ENCODE results near the gene IGSF21.
A peak's percentile ranks its signal among the peaks of the same experiment; 100 is the strongest.
"Not testable (repeated sequence)": the region's sequence is repeated elsewhere in the genome, so short reads cannot be mapped to it uniquely, and the experiment has no call there.

Gene IGSF21

DNA sequence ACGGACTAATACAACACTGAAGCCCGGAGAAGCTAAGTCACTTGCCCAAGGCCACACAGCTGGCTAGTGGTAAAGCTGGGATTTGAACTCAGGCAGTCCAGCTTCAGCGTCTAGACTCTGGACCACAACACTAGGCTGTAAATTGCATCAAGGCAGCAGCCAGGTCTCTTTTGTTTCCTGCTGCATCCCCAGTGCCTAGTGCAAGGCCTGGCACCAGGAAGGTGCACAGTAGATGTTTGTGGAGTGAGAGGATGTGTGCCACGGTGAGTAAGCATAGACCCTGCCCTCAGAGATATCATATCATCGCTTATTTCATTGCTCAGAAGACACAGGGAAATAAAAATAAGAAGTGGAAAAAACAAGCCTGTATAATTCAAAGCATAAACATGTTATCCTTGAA, 40.9 kb downstream of the IGSF21 start:
- no peak for DNase-seq

DNA sequence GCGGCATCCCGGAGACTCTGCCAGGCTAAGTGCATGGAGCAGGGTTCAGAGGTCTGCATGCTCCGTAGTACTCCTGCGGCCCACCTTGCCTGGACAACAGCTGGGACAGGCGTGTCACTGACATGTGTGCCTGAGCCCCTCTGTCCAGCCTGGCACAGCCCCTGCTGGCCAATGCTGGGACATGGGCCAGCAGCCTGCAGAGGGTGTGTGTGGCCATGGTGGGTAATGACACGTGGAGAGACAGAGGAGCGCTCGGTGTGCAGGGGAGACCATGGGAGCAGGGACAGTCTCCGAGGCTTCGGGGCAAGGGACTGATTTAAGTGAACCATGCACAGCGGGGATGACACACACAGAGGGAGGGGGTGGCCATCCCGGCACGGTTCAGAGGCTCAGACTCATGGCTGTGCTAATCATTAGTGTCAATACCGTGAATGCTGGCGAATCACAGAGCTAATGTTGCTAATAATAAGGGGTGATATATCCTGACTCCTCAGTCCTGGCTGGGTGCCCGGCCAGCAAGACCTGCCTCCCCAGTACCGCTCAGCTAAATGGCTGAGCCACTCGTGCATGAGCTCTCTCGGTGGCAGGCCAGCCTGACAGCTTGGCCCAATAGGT, 41.5 kb downstream of the IGSF21 start:
- DNase-seq: peak; percentile 5

DNA sequence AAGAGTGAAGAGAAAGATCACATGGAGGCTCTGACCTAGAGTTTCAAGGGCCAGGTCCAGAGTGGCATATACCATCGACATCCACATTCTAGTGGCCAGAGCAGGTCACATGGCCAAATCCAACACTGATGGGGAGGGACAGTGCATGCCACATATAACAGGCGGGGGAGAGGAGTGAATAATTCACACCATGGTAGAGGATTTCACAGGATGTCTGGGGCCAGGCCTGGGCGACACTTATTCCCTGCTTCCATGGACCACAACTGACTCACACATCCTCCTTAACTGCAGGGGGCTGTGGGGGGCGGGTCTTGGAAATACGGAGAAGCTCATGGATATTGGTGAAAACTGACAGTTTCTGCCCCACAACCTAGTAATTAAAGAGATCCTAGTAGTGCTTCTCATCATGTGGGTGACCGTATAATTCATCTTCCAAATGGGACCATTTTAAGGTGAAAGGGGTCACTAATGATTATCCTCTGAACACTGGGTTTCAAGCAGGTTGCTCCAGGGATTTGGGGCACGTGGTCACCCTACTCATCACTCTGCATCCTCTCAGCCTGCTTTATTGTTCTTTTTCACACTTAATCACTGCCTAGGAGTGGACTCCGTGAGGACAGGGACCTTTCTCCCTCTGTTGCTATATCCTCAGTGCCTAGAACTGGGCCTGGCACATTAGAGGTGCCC, 44.0 kb downstream of the IGSF21 start:
- no peak for DNase-seq

GRCh38 chr1:18154430-18155194, 47.0 kb downstream of the IGSF21 start:
- DNase-seq: no peak

- peak; percentile 73 for DNase-seq
Observed at GRCh38 chr1:18155881-18156385, 48.3 kb downstream of the IGSF21 start.

DNA sequence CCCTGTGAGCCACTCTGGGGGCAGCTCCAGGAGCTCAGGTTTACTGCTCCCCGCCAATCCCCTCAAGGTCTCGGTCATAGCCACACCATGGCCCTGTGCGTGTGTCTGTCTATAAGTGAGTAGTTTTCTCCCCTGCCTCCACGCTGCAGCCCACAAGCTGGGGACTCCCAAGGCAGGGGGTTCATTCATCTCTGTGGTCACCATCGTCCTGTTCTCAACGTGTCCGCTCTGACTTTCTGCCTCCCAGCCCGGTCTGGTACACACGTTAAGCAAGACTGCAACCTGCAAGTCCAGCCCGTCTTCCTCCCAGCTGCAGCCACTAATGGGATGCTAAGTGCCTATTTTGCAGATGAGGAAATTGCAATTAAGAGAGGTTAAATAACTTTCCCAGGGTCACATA, 49.8 kb downstream of the IGSF21 start:
- DNase-seq: no peak

- DNase-seq: no peak
Observed at GRCh38 chr1:18157968-18158367, 50.4 kb downstream of the IGSF21 start.

- DNase-seq: no peak
Observed at GRCh38 chr1:18158714-18159113, 51.1 kb downstream of the IGSF21 start.

DNA sequence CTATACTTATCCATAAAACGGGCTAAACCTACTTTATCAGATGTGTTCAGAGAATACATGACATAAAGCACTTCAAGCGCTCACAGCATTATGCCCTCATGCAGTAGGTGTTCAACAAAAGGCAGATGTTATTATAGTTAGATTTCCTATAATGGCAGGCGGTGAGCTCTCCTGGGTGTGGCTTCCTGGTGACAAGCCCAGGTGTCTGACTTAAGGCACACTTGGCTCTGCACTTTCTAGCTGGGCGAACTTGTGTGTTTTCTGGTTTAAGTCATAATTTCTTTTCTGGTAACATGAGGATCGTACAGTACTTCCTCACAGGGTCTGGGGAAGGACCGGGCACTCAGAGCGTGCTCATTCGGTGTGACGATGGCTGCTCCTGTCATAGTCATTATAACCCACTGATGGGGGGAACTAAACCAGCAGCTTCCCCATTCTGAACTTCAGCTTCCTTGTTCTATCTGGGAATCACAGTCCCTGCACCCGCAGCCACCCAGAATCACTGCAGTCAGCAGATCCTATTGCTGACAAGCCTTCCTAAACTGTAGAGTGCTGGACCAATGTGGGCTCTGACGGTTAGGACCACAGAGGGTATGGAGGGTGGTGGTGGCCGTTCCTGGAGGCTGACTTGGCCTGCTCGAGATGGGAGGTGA, 52.8 kb downstream of the IGSF21 start:
- no peak for DNase-seq

DNA sequence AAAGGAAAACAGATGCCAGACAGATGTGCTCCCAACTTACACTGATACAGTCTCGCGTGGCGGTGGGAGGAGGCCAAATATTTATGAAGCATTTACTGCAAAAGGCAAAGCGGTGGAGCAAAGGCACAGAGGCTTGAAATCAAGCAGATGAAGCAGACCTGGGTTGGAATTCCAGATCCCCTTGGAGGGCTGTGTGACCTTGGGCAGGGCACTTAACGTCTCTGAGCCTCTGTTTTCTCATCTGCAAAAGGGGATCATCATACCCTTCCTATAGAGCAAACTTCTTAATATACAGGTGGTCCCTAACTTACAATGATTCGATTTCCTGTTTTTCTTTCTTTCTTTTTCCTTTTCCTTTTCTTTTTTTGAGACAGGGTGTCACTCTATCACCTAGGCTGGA, 54.1 kb downstream of the IGSF21 start:
- no peak for DNase-seq

DNA sequence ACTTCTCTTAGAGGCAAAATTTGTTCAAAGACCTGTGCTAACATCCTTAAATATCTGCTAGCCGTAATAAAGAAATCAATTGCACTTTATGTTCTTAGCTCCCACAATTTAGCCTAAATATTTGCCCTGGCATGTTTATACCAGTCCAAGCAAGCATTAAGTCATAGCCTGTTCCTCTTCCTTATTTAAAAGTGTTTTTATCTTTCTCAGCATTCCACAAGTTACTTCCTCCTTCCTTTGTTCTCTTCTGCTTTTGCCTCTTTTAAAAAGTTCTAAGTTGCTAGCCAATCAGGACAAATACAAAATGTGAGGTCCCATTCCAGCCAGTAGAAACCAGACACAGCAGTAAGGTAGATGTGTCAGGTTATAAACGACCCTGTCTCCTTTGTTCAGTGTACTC, 58.0 kb downstream of the IGSF21 start:
- not testable (repeated sequence) for DNase-seq

- no peak for DNase-seq
Observed at GRCh38 chr1:18166341-18166740, 58.7 kb downstream of the IGSF21 start.

- no peak for DNase-seq
Observed at GRCh38 chr1:18166929-18167328, 59.3 kb downstream of the IGSF21 start.

GRCh38 chr1:18170444-18170843, 62.8 kb downstream of the IGSF21 start:
- DNase-seq: no peak

DNA sequence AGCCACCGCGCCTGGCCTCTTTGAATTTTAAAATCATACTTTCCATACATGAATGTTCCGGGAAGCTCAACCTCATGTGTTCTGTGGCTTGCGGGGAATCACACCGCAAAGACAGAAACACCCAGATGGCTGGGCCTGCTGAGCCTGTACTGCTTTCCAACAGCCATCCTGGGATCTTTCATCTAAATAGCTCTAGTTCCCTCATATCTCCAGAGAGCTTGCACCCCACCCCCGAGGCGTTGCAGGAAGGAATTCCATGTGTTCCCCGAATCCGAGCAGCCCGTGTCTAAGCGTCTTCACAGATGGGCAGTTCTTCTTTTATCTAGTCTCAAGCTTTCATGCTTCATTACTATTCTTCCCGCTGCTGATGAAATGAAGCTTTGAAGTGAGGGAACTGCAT, 66.4 kb downstream of the IGSF21 start:
- DNase-seq: no peak

- no peak for DNase-seq
Observed at GRCh38 chr1:18175051-18175450, 67.5 kb downstream of the IGSF21 start.

- peak; percentile 31 for DNase-seq
Observed at GRCh38 chr1:18175530-18176377, 68.2 kb downstream of the IGSF21 start.

- no peak for DNase-seq
Observed at GRCh38 chr1:18176619-18177018, 69.0 kb downstream of the IGSF21 start.

DNA sequence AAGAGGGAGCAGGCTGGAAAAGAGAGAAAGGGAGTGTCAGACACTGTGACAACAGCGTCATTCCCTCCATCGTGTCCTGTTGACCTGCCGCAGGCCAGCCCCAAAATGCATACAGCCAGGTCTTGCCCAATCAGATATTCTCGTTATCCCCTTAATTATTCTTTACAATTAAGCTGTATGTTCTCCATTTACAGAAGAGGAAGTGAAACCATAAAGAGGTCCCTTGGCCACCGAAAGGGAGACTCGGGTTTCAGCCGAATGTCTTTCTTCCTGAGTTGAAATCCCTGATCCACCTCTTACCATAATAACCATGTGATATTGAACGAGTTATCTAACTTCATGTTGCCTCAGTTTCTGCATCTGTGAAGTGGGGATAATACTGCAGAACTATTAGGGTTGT, 70.5 kb downstream of the IGSF21 start:
- no peak for DNase-seq

- peak; percentile 25 for DNase-seq
Observed at GRCh38 chr1:18179009-18179408, 71.4 kb downstream of the IGSF21 start.

DNA sequence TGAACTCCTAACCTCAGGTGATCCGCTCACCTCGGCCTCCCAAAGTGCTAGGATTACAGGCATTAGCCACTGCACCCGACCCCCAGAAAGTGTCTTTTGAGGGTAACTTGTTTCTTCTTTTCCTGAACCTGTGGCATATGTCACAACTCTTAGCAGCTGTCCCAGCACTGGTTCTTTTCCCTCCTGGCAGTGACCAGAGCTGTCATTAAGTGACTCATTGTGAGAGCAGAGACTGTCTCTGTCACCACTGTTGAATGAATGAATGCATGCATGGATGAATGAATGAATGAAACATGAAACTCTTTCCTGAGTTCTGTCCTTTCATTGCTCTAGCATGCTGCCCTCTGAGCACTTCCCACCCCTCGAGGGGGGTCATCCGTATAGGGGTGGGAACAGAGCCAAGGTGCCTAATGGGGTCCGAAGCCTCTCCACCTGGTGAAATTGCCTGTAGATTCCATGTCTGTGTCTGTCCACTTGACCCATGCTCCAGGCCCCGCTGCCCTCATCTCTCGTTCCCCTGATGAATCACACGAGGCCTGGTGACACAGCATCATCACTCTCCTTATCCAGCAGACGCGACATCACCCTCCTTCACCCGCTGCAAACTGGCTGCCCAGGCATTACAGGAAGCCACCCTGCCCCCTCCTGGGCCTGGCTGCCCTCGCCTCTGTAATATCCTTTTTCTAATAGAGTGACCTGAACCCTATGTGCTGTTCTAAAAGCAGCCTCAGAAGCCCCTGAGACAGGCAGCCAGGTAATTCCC, 75.0 kb downstream of the IGSF21 start:
- DNase-seq: peak; percentile 86

GRCh38 chr1:18183533-18183932, 75.9 kb downstream of the IGSF21 start:
- peak; percentile 63 for DNase-seq
